Panc1 (cell line): ENCODE results near the gene SLC5A9.

Source experiments
- CTCF ChIP-seq: fragments of 450-650 bp; IDR thresholded peaks from 2 replicates; pipeline ENCODE4 v1.5.1; 2017; ENCODE audit warnings: mild to moderate bottlenecking
- POLR2AphosphoS5 ChIP-seq: IDR thresholded peaks from 2 replicates; pipeline ENCODE4 v1.6.1; 2012; ENCODE audit warnings: mild to moderate bottlenecking, low read depth, low read length, moderate library complexity
- TCF7L2 ChIP-seq: IDR thresholded peaks from 2 replicates; pipeline ENCODE4 v1.6.1; 2011; ENCODE audit warnings: mild to moderate bottlenecking, low read depth, low read length, inconsistent platforms

DNA sequence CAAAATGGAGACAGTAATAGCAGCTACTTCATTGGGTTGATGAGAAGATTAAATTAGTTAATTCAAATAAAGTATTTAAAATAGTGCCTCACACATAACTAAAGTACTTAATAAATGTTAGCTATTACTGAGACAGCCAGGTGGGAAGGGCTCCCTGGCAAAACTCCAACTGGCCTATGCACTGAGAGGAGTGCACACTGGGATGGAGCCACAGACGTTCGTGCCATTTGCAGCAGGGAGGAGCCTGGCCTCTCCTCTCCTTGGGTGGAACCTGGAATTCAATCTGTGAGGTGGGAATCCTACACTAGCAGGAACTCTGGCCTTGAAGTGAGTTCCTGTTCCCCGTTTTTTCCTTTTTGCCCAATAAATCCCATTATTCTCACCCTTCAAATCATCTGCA is 28.1 kb downstream of the SLC5A9 start:
- no peak for TF ChIP-seq CTCF
- TF ChIP-seq POLR2AphosphoS5, result no peak
- TF ChIP-seq TCF7L2, result no peak
